NCI-H446 (cell line): Measurements from ENCODE around the gene SHF.
A peak's percentile ranks its signal among the peaks of the same experiment; 100 is the strongest.

ENCODE experiments used
- DNase-seq, 2 experiments: peaks; one replicate each; lab custom pipeline; 2025; lab: John Stamatoyannopoulos, UW

The SHF gene

DNA sequence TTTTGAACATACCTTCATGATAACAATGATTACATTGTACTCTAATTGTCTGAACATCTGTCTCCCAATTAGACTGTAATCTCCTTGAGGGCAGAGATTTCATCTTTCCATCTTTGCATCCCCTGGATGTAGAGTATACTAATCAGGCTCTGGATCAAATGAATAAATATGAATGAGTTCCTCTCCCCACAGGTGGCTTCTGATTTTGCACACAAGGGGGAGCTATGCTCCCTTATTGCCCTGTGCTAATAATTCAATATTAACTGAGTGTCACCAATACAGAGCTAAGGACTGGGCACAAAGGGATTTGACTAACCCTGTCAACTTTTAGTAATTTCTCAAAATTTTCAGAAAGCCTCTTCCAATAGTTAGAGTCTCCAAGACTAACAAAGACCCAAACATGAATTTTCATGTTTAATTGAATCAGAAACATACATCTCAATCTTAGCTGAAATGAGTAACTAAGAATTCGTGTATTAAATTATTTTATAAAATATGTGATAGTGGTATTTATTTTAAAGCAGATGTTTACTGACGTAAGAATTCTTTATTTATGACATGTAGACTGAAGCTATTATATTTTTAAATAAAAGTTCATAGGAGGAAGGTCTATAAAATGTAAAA is 61.1 kb downstream of the SHF start:
- DNase-seq = peak in 1 of 2 experiments; percentile 34

DNA sequence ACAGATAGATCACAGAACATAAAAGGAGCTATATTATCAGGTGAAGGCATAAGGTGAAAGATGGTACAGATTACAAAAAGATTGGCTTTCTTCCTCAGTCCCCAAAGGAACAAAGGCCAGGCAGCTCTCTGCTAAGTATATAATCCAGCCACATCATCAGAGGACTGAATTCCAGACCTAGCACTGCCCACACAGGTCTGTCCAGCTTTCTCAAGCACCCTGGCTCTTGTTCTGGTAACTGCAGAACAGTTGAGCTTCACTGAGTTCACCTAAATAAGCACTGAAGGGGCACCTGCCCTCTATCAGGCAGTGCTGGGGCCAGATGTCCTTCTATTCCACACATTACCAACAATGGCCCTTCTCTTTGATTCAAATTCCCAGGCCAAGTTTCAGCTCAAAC is 64.4 kb downstream of the SHF start:
- no peak for DNase-seq

DNA sequence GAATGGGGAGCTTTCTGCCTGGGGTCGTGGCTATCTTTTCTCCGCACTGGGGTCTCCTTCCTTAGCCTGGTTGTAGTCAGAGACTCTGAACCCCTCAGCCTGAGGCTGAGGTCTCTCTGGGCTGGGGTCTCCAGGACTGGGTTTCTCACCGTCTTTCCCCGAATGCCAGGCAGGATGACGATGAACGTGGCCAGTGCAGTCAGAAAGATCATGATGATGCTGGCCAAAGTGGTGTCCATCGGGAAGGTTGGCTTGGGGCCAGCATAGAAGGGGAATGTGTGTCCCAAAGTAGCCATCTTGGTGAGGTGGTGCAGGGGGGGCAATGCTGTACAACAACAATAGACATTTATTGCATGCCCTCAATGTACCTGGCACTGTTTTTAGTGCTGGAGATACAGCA is 65.0 kb downstream of the SHF start:
- no peak for DNase-seq

DNA sequence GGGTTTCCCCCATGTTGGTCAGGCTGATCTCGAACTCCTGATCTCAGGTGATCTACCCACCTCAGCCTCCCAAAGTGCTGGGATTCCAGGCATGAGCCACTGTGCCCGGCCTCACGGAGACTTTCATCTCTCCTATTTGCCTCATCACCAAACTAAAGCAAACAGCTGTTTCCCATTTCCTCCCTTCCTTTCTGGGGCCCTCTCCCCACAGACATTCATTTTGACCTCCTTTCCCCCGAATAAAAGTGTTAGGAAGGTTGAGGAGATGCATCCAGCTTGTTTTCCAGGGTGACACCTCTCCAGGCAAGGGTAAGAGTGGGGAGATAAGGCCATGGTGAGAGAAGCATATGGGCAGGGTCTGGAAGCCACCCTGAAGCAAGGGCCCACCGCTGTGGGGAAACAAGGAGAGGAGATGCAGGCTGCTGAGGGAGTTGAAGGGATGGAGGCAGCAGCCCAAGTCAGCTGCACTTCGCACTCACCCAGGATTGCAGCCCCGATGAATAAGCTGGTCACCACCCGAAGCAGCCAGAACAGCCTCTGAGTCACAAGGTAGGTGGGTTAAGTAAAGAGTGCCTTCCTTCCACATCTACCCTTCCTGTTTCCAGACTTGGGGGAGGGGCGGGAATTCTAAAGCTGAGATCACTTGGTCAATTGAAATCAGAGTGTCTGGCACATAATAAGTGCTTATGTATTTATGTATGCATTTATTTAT is 65.9 kb downstream of the SHF start:
- no peak for DNase-seq

DNA sequence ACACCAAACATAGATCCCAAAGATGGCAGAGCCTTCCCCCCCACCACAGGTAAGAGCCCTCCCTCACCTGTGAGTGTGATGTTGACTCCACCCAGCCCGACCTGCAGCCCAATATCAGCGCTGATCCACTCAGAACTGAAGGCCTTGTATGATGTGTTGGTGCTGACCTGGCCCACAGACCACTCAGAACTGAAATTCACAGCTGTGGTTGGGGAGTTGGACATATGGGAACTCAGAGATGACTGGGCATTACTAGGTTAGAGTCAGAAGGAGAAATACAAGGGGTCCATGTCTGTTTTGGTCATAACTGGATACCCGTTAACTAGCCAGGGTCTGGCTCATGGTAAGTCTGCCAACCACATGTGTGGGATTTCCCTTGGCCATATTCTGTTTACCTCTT is 66.7 kb downstream of the SHF start:
- DNase-seq = no peak

DNA sequence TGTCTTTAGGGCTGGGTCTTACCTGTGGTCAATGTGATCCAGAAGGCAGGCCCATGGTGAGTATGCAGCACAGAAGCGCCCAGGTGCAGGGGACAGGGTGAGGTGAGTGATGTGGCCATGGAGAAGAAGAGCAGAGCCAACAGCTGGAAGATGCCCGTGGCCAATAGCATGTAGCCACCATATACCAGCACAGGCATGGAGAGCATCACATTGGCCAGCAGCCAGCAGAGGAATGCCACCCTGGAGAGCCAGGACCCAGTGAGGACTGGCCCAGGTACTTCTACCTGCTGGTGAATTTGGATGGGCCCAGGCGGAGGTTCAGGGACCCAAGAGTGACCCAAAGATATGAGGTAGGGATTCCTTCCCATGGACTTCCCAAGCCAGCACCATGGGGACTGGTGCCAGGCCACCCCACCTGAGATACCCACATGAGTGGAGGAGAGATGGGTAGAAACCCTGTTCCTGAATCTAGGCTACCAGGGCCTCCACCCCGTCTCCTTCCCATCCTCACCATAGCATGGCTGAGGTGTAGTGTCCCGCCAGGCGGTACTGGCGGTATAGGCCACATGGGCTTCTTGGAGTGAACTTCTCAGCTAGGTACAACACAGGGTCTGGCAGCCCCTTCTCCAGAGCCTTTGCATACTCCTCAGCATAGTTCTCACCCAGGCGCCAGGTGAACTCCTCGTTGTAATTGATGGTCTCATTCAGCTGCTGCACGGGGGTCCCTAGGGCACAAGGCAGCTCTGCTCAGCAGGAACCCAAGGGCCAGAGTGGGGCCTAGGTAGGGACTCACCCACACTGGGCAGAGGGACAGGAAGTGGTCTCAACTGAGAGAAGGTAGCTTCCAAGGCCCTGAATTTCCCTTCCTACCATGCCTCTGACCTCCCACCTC is 67.4 kb downstream of the SHF start:
- DNase-seq = no peak

DNA sequence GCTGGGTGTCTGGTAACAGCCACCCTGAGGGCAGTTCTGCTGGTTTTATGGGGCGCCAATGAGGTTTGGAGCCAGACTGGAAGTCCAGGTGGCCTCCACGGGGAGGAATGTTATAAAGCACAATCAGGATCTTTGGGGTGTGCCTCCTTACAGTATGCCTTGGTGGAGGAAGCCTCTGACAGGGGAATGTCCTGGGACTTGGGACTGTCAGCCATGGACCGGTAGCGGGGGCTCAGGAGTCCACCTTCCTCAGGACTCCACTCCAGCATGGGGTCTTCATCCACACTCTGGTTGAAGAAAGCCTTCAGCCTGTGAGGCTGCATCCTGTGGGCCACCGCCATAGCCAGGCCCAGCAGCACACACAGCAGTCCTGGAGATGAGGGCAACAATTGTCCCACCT is 68.8 kb downstream of the SHF start:
- no peak for DNase-seq

DNA sequence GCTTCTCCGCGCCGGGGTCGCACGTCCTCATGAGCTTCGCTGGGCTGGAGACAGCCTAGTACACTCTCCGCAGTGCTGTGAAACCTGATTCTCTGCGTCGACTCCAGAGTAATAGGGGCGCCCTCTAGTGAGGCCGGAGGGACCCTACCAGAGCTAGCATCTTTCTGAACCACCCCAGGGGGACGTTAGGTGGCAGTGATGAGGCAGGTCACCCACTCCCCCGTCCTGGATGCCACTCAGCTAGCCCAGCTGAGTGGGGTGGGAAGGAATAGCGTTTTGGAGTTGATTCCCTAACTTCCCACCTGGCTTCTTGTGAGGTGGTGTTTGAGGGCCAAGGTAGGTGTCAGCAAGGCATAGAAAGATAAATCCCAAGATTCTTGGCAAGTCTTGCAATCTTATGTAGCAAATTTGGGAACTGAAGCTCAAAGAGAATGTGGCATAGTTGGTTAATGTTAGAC is 69.6 kb downstream of the SHF start:
- DNase-seq = peak; percentile 78 to 92

DNA sequence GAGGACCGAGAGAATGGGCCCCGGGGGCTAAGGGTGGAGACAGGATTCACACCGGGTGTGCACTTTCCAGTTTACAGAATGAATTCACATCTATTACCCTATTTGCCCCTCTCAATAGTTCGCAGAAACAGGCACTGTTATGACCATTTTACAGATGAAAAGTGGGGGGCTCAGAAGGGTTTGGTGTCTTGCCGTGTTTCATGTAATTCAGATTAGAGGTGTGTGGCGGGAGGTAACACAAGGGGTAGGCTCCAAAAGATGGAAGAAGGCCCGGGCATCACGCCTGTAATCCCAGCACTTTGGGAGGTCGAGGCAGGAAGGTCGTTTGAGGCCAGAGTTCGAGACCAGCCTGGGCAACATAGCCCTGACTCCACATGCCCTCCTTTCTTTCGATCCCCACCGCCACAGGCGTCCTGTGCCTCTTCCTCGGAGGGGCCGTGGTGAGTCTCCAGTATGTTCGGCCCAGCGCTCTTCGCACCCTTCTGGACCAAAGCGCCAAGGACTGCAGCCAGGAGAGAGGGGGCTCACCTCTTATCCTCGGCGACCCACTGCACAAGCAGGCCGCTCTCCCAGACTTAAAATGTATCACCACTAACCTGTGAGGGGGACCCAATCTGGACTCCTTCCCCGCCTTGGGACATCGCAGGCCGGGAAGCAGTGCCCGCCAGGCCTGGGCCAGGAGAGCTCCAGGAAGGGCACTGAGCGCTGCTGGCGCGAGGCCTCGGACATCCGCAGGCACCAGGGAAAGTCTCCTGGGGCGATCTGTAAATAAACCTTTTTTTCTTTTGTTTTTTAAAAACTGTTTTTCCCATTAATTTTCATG is 70.2 kb downstream of the SHF start:
- DNase-seq = no peak
